ENCODE measurements around the gene MAP4K3.

- TF ChIP-seq, protein P1, sequence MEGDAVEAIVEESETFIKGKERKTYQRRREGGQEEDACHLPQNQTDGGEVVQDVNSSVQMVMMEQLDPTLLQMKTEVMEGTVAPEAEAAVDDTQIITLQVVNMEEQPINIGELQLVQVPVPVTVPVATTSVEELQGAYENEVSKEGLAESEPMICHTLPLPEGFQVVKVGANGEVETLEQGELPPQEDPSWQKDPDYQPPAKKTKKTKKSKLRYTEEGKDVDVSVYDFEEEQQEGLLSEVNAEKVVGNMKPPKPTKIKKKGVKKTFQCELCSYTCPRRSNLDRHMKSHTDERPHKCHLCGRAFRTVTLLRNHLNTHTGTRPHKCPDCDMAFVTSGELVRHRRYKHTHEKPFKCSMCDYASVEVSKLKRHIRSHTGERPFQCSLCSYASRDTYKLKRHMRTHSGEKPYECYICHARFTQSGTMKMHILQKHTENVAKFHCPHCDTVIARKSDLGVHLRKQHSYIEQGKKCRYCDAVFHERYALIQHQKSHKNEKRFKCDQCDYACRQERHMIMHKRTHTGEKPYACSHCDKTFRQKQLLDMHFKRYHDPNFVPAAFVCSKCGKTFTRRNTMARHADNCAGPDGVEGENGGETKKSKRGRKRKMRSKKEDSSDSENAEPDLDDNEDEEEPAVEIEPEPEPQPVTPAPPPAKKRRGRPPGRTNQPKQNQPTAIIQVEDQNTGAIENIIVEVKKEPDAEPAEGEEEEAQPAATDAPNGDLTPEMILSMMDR (IDR thresholded peaks at IDR 0.05) = no peak
- no peak for TF ChIP-seq POLR2A (IDR thresholded peaks at IDR 0.05)
Observed at GRCh38 chr2:39484620-39485495, 47.8 kb upstream of the MAP4K3 start.
